ENCODE data around the gene FAM163B.

The FAM163B gene

GRCh38 chr9:133542002-133542401, 67.2 kb downstream of the FAM163B start:
- Histone ChIP-seq H3K9me3 (ENCODE audit: control insufficient read depth in 5 of 5, low read length in 5 of 5) (no peaks in the 10 kb centered on the region), H3K27me3 (ENCODE audit: control insufficient read depth in 5 of 5, insufficient read depth in 4 of 5, low read length in 5 of 5) (peaks cover 0 to 5% (median 0%) of the 10 kb centered on the region in 5 donors), H3K4me3 (ENCODE audit: low read depth in 1 of 5, low read length in 5 of 5) (no peak overlapping the region), H3K9ac (ENCODE audit: low read length in 5 of 5) (no peak overlapping the region), H3K36me3 (ENCODE audit: control insufficient read depth in 5 of 5, insufficient read depth in 5 of 5, low read length in 5 of 5) (no peaks in the 10 kb centered on the region), H3K27ac (ENCODE audit: low read depth, low read length) (no peak overlapping the region), H3K4me1 (ENCODE audit: control insufficient read depth in 5 of 5, insufficient read depth in 5 of 5, low read length in 5 of 5) (peaks cover 10 to 53% (median 45%) of the 10 kb centered on the region in 5 donors)

GRCh38 chr9:133540698-133541025, 68.5 kb downstream of the FAM163B start:
- Histone ChIP-seq H3K27me3 (ENCODE audit: control insufficient read depth in 5 of 5, insufficient read depth in 4 of 5, low read length in 5 of 5) (peaks cover 0 to 5% (median 0%) of the 10 kb centered on the region in 5 donors), H3K4me3 (ENCODE audit: low read depth in 1 of 5, low read length in 5 of 5) (no peak overlapping the region), H3K9ac (ENCODE audit: low read length in 5 of 5) (no peak overlapping the region), H3K36me3 (ENCODE audit: control insufficient read depth in 5 of 5, insufficient read depth in 5 of 5, low read length in 5 of 5) (no peaks in the 10 kb centered on the region), H3K9me3 (ENCODE audit: control insufficient read depth in 5 of 5, low read length in 5 of 5) (no peaks in the 10 kb centered on the region), H3K27ac (ENCODE audit: low read depth, low read length) (no peak overlapping the region), H3K4me1 (ENCODE audit: control insufficient read depth in 5 of 5, insufficient read depth in 5 of 5, low read length in 5 of 5) (peaks cover 10 to 41% (median 34%) of the 10 kb centered on the region in 5 donors)

GRCh38 chr9:133539991-133540697, 69.0 kb downstream of the FAM163B start:
- Histone ChIP-seq H3K36me3 (ENCODE audit: control insufficient read depth in 5 of 5, insufficient read depth in 5 of 5, low read length in 5 of 5) (no peaks in the 10 kb centered on the region), H3K4me3 (ENCODE audit: low read depth in 1 of 5, low read length in 5 of 5) (peak overlapping the region in 3 of 5 donors; percentile 36 to 57 (median 46)), H3K9ac (ENCODE audit: low read length in 5 of 5) (no peak overlapping the region), H3K4me1 (ENCODE audit: control insufficient read depth in 5 of 5, insufficient read depth in 5 of 5, low read length in 5 of 5) (peaks cover 8 to 40% (median 33%) of the 10 kb centered on the region in 5 donors), H3K27me3 (ENCODE audit: control insufficient read depth in 5 of 5, insufficient read depth in 4 of 5, low read length in 5 of 5) (peaks cover 0 to 5% (median 0%) of the 10 kb centered on the region in 5 donors), H3K9me3 (ENCODE audit: control insufficient read depth in 5 of 5, low read length in 5 of 5) (no peaks in the 10 kb centered on the region), H3K27ac (ENCODE audit: low read depth, low read length) (no peak overlapping the region)

- H3K9ac ChIP-seq (ENCODE audit: low read length in 5 of 5), result no peak overlapping the region
- H3K27me3 ChIP-seq (ENCODE audit: control insufficient read depth in 5 of 5, insufficient read depth in 4 of 5, low read length in 5 of 5), result peaks cover 0 to 9% (median 0%) of the 10 kb centered on the region in 5 donors
- H3K27ac ChIP-seq (ENCODE audit: low read depth, low read length), result no peak overlapping the region
- H3K4me3 ChIP-seq (ENCODE audit: low read depth in 1 of 5, low read length in 5 of 5), result peak overlapping the region in 4 of 5 donors; percentile 36 to 57 (median 48)
- H3K4me1 ChIP-seq (ENCODE audit: control insufficient read depth in 5 of 5, insufficient read depth in 5 of 5, low read length in 5 of 5), result peaks cover 5 to 40% (median 38%) of the 10 kb centered on the region in 5 donors
- H3K9me3 ChIP-seq (ENCODE audit: control insufficient read depth in 5 of 5, low read length in 5 of 5), result no peaks in the 10 kb centered on the region
- H3K36me3 ChIP-seq (ENCODE audit: control insufficient read depth in 5 of 5, insufficient read depth in 5 of 5, low read length in 5 of 5), result no peaks in the 10 kb centered on the region
Measured at GRCh38 chr9:133538851-133539833, 70.0 kb downstream of the FAM163B start.

- Histone ChIP-seq H3K27ac (ENCODE audit: low read depth, low read length) (no peak overlapping the region), H3K4me1 (ENCODE audit: control insufficient read depth in 5 of 5, insufficient read depth in 5 of 5, low read length in 5 of 5) (peaks cover 6 to 46% (median 43%) of the 10 kb centered on the region in 5 donors), H3K27me3 (ENCODE audit: control insufficient read depth in 5 of 5, insufficient read depth in 4 of 5, low read length in 5 of 5) (peaks cover 0 to 9% (median 3%) of the 10 kb centered on the region in 5 donors), H3K9ac (ENCODE audit: low read length in 5 of 5) (no peak overlapping the region), H3K9me3 (ENCODE audit: control insufficient read depth in 5 of 5, low read length in 5 of 5) (no peaks in the 10 kb centered on the region), H3K4me3 (ENCODE audit: low read depth in 1 of 5, low read length in 5 of 5) (no peak overlapping the region), H3K36me3 (ENCODE audit: control insufficient read depth in 5 of 5, insufficient read depth in 5 of 5, low read length in 5 of 5) (no peaks in the 10 kb centered on the region)
Measured at GRCh38 chr9:133538176-133538575, 71.0 kb downstream of the FAM163B start.

- no peak overlapping the region for H3K27ac ChIP-seq (ENCODE audit: low read depth, low read length)
- no peaks in the 10 kb centered on the region for H3K36me3 ChIP-seq (ENCODE audit: control insufficient read depth in 5 of 5, insufficient read depth in 5 of 5, low read length in 5 of 5)
- H3K9me3 ChIP-seq (ENCODE audit: control insufficient read depth in 5 of 5, low read length in 5 of 5), result no peaks in the 10 kb centered on the region
- no peak overlapping the region for H3K9ac ChIP-seq (ENCODE audit: low read length in 5 of 5)
- H3K27me3 ChIP-seq (ENCODE audit: control insufficient read depth in 5 of 5, insufficient read depth in 4 of 5, low read length in 5 of 5), result peaks cover 0 to 9% (median 4%) of the 10 kb centered on the region in 5 donors
- H3K4me3 ChIP-seq (ENCODE audit: low read depth in 1 of 5, low read length in 5 of 5), result no peak overlapping the region
- peaks cover 6 to 46% (median 45%) of the 10 kb centered on the region in 5 donors for H3K4me1 ChIP-seq (ENCODE audit: control insufficient read depth in 5 of 5, insufficient read depth in 5 of 5, low read length in 5 of 5)
Measured at GRCh38 chr9:133537257-133537656, 71.9 kb downstream of the FAM163B start.

- H3K9me3 ChIP-seq (ENCODE audit: control insufficient read depth in 5 of 5, low read length in 5 of 5), result no peaks in the 10 kb centered on the region
- H3K27ac ChIP-seq (ENCODE audit: low read depth, low read length), result no peak overlapping the region
- H3K4me3 ChIP-seq (ENCODE audit: low read depth in 1 of 5, low read length in 5 of 5), result no peak overlapping the region
- H3K27me3 ChIP-seq (ENCODE audit: control insufficient read depth in 5 of 5, insufficient read depth in 4 of 5, low read length in 5 of 5), result peaks cover 0 to 12% (median 4%) of the 10 kb centered on the region in 5 donors
- no peak overlapping the region for H3K9ac ChIP-seq (ENCODE audit: low read length in 5 of 5)
- H3K4me1 ChIP-seq (ENCODE audit: control insufficient read depth in 5 of 5, insufficient read depth in 5 of 5, low read length in 5 of 5), result peaks cover 6 to 46% (median 45%) of the 10 kb centered on the region in 5 donors
- H3K36me3 ChIP-seq (ENCODE audit: control insufficient read depth in 5 of 5, insufficient read depth in 5 of 5, low read length in 5 of 5), result no peaks in the 10 kb centered on the region
Measured at GRCh38 chr9:133536536-133536935, 72.7 kb downstream of the FAM163B start.

- peaks cover 6 to 46% (median 45%) of the 10 kb centered on the region in 5 donors for H3K4me1 ChIP-seq (ENCODE audit: control insufficient read depth in 5 of 5, insufficient read depth in 5 of 5, low read length in 5 of 5)
- H3K27me3 ChIP-seq (ENCODE audit: control insufficient read depth in 5 of 5, insufficient read depth in 4 of 5, low read length in 5 of 5), result peaks cover under 1 to 16% (median 7%) of the 10 kb centered on the region in 5 donors
- no peak overlapping the region for H3K9ac ChIP-seq (ENCODE audit: low read length in 5 of 5)
Measured at GRCh38 chr9:133536080-133536479, 73.1 kb downstream of the FAM163B start.

GRCh38 chr9:133535306-133535877, 73.8 kb downstream of the FAM163B start:
- H3K9ac ChIP-seq (ENCODE audit: low read length in 5 of 5), result no peak overlapping the region
- no peaks in the 10 kb centered on the region for H3K9me3 ChIP-seq (ENCODE audit: control insufficient read depth in 5 of 5, low read length in 5 of 5)
- peaks cover 6 to 42% (median 41%) of the 10 kb centered on the region in 5 donors for H3K4me1 ChIP-seq (ENCODE audit: control insufficient read depth in 5 of 5, insufficient read depth in 5 of 5, low read length in 5 of 5)
- no peak overlapping the region for H3K27ac ChIP-seq (ENCODE audit: low read depth, low read length)
- H3K27me3 ChIP-seq (ENCODE audit: control insufficient read depth in 5 of 5, insufficient read depth in 4 of 5, low read length in 5 of 5), result peaks cover 7 to 17% (median 11%) of the 10 kb centered on the region in 5 donors
- H3K4me3 ChIP-seq (ENCODE audit: low read depth in 1 of 5, low read length in 5 of 5), result peak overlapping the region in 1 of 5 donors; percentile 57
- no peaks in the 10 kb centered on the region for H3K36me3 ChIP-seq (ENCODE audit: control insufficient read depth in 5 of 5, insufficient read depth in 5 of 5, low read length in 5 of 5)

More at GRCh38 chr9:133536080-133536479, 73.1 kb downstream of the FAM163B start:
- Histone ChIP-seq H3K36me3 (ENCODE audit: control insufficient read depth in 5 of 5, insufficient read depth in 5 of 5, low read length in 5 of 5) (no peaks in the 10 kb centered on the region), H3K4me3 (ENCODE audit: low read depth in 1 of 5, low read length in 5 of 5) (no peak overlapping the region), H3K9me3 (ENCODE audit: control insufficient read depth in 5 of 5, low read length in 5 of 5) (no peaks in the 10 kb centered on the region), H3K27ac (ENCODE audit: low read depth, low read length) (no peak overlapping the region)
